ENCODE results near the gene ATP6V1E1.
"Not testable (repeated sequence)": the region's sequence is repeated elsewhere in the genome, so short reads cannot be mapped to it uniquely, and the experiment has no call there.

The ATP6V1E1 gene

DNA sequence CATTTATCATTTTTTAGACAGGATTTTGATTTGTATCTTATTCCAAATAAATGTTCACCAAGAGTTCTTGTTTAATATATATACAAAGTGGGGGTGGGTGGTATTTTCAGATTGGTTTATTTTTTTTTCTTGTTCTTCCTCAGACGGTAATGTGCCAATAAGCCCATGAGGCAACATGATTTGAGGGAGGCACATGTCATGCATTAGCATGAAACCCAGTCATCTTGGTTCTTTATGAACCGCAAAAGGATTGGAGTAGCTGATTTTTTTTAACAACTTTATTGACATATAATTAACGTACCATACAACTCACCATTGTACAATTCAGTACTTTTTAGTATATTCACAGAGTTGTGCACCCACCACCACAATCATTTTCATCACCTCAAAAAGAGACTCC lies 12.7 kb upstream of the ATP6V1E1 start:
- no peaks in the 10 kb centered on the region for H3K9me3 ChIP-seq (ENCODE audit: control insufficient read depth, insufficient read depth, low read length)
- H3K9ac ChIP-seq (ENCODE audit: low read depth, low read length), result no peak overlapping the region
- H3K4me1 ChIP-seq (ENCODE audit: insufficient read depth, low read length), result no peaks in the 10 kb centered on the region
- H3K36me3 ChIP-seq (ENCODE audit: insufficient read depth, low read length), result no peaks in the 10 kb centered on the region; the same call in 1 of the 2 replicates

DNA sequence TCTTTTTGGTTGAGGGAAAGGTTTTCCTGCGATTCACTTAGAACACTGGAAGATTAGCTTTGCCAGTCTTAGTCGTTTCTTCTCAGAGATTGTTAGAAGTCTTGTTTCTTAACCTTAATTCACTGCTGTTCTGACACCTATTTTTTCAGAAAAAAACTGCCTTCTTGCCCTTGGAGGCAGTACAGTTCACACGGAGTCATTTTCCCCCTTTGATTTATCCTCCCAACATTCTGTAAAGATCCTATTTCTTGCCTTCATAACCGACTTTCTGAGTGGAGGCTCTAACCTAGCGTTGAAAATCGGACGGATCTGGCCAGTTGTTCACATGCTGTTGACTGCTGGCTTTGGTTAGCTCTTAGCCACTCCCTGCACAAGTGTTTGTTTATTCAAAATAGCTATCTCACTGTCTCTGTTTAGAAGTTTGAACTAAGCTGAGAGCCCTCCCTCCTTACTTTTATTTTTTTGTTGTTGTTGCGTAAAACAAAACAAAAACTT lies 10.7 kb upstream of the ATP6V1E1 start:
- H3K36me3 ChIP-seq (ENCODE audit: insufficient read depth, low read length), result no peaks in the 10 kb centered on the region; the same call in 1 of the 2 replicates
- H3K9me3 ChIP-seq (ENCODE audit: control insufficient read depth, insufficient read depth, low read length), result no peaks in the 10 kb centered on the region
- no peaks in the 10 kb centered on the region for H3K4me1 ChIP-seq (ENCODE audit: insufficient read depth, low read length)
- H3K9ac ChIP-seq (ENCODE audit: low read depth, low read length), result peak overlapping the region; percentile 90

DNA sequence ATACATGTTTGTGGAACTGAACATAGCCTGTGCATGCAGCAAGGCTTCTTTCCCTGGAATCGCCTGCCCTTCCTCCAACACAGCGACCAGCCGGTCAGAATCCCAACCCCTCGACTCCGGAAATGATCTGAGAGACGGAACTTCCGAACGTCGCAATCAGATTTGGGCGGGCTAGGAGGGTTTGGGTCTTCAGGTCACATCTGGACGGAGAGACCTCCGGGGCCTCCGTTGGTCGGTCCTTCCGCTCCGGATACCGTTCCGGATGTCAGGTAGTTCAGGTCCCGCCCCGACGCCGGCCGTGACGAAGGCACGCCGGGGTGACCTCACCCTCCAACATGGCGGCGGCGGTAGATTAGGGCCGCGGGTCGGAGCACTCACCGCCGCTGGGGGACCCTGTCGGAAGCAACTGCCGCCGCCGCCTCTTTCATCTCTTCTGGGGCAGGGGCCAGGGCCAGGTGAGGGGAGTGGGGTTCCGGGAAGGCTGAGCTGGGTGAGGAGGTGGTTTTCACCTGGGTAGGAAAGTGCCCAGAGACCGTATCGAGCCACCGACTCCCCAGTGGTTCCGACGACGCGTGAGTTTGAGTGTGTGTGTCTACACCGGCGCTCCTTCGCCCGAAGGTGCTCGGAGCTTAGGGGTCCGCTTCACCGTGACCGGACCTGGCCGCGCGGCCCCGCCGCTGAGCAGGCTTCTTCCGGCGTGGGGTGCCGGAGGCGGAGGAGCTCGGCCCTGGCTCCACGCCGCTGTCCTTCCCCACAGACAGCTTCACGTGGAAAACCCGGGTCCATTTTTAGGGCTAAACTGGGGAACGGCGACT lies 10.1 kb upstream of the ATP6V1E1 start, which contains the start of gene BCL2L13:
Gene BCL2L13, plus strand, starts transcription at position 326 of the 815 bp plus-strand sequence. CDS start 16,955 bp downstream, outside the sequence.
- H3K9ac ChIP-seq (ENCODE audit: low read depth, low read length), result peak within 1 kb of the TSS; percentile 90

DNA sequence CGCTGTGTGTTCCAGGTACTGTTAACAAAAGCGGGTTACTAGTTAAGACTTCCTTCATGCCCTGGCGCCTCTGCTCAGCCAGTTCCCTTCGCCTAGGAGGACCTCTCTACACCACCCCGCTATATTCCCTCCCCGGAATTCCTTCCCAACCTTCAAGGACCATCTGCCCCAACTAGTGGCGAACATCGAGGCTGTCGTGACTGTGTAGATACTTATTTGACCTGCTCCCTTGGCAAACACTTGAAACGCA lies 9.6 kb upstream of the ATP6V1E1 start:
- Histone ChIP-seq H3K9me3 (ENCODE audit: control insufficient read depth, insufficient read depth, low read length) (no peaks in the 10 kb centered on the region), H3K4me1 (ENCODE audit: insufficient read depth, low read length) (peaks cover 7% of the 10 kb centered on the region; the same call in 1 of the 2 replicates), H3K36me3 (ENCODE audit: insufficient read depth, low read length) (no peaks in the 10 kb centered on the region; the same call in 1 of the 2 replicates), H3K9ac (ENCODE audit: low read depth, low read length) (peak overlapping the region; percentile 90)

More for the DNA sequence above, 10.1 kb upstream of the ATP6V1E1 start, which contains the start of gene BCL2L13:
- H3K9me3 ChIP-seq (ENCODE audit: control insufficient read depth, insufficient read depth, low read length), result no peaks in the 10 kb centered on the region
- peaks cover 3% of the 10 kb centered on the region; the same call in 1 of the 2 replicates for H3K4me1 ChIP-seq (ENCODE audit: insufficient read depth, low read length)
- no peaks in the 10 kb centered on the region; the same call in 1 of the 2 replicates for H3K36me3 ChIP-seq (ENCODE audit: insufficient read depth, low read length)

DNA sequence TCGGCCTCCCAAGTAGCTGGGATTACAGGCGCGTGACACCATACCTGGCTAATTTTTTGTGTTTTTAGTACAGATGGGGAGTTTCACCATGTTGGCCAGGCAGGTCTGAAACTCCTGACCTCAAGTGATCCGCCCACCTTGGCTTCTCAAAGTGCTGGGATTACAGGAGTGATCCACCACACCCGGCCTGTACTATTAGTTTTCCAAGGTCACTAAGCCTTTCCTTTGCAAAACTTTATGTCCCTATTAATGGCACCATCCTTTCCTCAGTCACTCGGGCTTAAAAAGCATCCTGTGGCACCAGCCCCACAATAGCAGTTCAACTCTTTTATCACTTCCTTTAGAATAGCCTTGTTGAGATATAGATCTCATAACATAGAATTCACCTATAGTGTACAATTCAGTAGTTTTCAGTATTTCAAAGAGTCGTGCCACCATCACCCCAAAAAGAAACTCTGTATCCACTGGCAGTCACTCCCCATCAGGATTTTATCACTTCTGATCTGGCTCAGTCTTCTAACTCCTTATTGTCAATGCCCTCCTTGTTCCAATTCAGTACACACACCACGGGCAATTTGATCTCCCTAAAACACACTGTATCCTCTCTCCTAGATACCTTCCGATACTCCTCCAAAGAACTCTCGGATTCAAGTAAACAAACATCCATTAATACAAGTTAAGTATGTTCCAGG lies 9.1 kb upstream of the ATP6V1E1 start:
- Histone ChIP-seq H3K9me3 (ENCODE audit: control insufficient read depth, insufficient read depth, low read length) (no peaks in the 10 kb centered on the region), H3K4me1 (ENCODE audit: insufficient read depth, low read length) (peaks cover 9% of the 10 kb centered on the region; the same call in 1 of the 2 replicates), H3K9ac (ENCODE audit: low read depth, low read length) (peak overlapping the region; percentile 90), H3K36me3 (ENCODE audit: insufficient read depth, low read length) (no peaks in the 10 kb centered on the region; the same call in 1 of the 2 replicates)

DNA sequence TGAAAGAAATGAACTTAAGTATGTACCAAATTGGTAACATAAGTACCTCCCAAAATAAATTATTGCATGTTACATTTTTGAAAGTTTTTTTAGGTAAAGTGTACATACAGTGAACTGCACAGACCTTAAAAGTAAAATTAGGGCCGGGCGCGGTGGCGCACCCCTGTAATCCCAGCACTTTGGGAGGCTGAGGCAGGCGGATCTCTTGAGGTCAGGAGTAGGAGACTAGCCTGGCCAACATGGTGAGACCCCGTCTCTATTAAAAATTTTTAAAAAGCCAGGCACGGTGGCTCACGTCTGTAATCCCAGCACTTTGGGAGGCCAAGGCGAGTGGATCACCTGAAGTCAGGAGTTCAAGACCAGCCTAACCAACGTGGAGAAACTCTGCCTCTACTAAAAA lies 8.3 kb upstream of the ATP6V1E1 start:
- not testable (repeated sequence) for H3K36me3 ChIP-seq (ENCODE audit: insufficient read depth, low read length); H3K9ac ChIP-seq (ENCODE audit: low read depth, low read length); H3K9me3 ChIP-seq (ENCODE audit: control insufficient read depth, insufficient read depth, low read length); H3K4me1 ChIP-seq (ENCODE audit: insufficient read depth, low read length)

DNA sequence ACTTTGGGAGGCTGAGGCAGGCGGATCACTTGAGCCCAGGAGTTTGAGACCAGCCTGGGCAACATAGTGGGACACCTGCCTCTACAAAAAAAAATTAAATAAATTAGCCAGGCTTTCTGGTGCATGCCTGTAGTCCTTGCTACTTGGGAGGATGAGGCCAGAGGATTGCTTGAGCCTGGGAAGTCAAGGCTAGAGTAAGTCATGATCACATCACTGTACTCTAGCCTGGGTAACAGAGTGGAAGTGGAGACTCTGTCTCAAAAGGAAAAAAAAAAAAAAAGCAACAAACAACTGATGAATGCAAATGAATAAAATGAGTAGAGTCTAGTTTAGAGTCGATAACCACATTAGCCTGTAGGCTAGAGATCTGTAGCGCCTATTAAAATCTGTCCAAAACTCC lies 6.1 kb upstream of the ATP6V1E1 start:
- no peaks in the 10 kb centered on the region for H3K36me3 ChIP-seq (ENCODE audit: insufficient read depth, low read length)
- H3K9ac ChIP-seq (ENCODE audit: low read depth, low read length), result no peak overlapping the region
- H3K4me1 ChIP-seq (ENCODE audit: insufficient read depth, low read length), result peaks cover 9% of the 10 kb centered on the region; the same call in 1 of the 2 replicates
- no peaks in the 10 kb centered on the region for H3K9me3 ChIP-seq (ENCODE audit: control insufficient read depth, insufficient read depth, low read length)

DNA sequence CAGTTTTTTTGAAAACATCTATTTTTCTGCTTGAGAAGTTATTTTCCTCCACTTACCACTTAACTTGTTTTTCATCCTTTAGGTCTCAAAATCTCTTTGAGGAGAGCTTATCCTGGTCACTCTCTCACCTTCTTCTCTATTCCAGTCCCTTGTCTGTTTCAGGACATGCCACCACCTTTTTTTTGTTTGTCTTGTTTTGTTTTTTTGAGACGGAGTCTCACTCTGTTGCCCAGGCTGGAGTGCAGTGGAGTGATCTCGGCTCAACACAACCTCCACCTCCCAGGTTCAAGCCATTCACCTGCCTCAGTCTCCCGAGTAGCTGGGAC lies 5.4 kb upstream of the ATP6V1E1 start:
- H3K36me3 ChIP-seq (ENCODE audit: insufficient read depth, low read length), result no peaks in the 10 kb centered on the region
- no peaks in the 10 kb centered on the region for H3K9me3 ChIP-seq (ENCODE audit: control insufficient read depth, insufficient read depth, low read length)
- H3K9ac ChIP-seq (ENCODE audit: low read depth, low read length), result no peak overlapping the region
- peaks cover 9% of the 10 kb centered on the region; the same call in 1 of the 2 replicates for H3K4me1 ChIP-seq (ENCODE audit: insufficient read depth, low read length)

DNA sequence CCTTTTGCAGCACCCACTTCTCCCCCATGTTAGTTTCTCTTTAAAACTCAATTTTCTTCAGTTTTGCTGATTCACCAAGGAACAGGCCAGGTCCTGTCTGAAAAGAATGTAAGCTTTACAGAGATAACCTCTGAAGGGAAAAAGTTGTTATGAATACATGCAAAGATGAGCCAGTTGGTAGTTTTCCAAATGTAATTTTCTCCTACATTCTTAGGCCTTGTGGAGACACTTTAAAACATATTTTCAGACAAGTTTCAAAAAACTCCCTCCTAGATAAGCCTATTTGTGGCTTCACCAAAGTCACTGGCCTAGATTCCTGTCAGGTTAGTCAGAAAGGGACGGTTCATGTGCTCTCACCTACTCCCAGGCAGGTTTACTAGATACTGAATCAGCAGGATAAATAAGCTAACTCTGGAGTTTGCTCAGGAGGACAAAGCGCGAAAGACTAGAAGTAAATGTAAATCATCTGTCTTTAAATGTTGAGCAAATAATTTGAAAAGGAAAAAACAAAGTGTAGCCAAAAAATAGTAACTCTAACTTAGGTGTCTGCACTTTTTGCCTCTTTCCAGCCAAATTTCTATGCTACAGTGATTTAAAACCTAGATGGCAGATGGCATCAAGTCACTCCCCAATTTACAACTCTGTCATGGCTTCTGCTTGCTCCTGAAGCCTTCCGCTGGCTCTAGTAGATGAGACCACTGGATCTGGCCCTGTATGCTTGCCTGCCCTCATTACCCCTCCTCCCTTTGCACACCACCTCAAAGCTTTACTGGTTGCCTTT lies 4.9 kb upstream of the ATP6V1E1 start:
- Histone ChIP-seq H3K9me3 (ENCODE audit: control insufficient read depth, insufficient read depth, low read length) (no peaks in the 10 kb centered on the region), H3K36me3 (ENCODE audit: insufficient read depth, low read length) (no peaks in the 10 kb centered on the region)

DNA sequence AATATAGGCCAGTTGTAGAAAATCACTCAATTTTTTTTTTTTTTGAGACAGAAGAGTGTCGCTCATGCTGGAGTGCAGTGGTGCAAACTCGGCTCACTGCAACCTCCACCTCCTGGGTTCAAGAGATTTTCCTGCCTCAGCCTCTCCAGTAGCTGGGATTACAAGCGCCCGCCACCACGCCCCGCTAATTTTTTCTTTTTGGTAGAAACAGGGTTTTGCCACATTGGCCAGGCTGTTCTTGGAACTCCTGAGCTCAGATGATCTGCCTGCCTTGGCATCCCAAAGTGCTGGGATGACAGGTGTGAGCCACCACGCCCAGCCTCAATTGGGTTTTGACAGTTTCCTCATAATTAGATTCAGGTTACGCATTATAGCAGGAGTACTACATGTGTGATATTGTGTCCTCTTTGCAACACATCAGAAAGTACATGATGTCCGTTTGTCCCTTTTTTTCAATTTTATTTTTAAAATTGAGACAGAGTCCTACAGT lies 2.6 kb upstream of the ATP6V1E1 start:
- Histone ChIP-seq H3K9me3 (ENCODE audit: control insufficient read depth, insufficient read depth, low read length) (no peaks in the 10 kb centered on the region), H3K4me1 (ENCODE audit: insufficient read depth, low read length) (peaks cover 9% of the 10 kb centered on the region; the same call in 1 of the 2 replicates), H3K36me3 (ENCODE audit: insufficient read depth, low read length) (no peaks in the 10 kb centered on the region), H3K9ac (ENCODE audit: low read depth, low read length) (no peak overlapping the region)

More for the DNA sequence above, 4.9 kb upstream of the ATP6V1E1 start:
- peaks cover 9% of the 10 kb centered on the region; the same call in 1 of the 2 replicates for H3K4me1 ChIP-seq (ENCODE audit: insufficient read depth, low read length)
- peak overlapping the region; percentile 0 for H3K9ac ChIP-seq (ENCODE audit: low read depth, low read length)

DNA sequence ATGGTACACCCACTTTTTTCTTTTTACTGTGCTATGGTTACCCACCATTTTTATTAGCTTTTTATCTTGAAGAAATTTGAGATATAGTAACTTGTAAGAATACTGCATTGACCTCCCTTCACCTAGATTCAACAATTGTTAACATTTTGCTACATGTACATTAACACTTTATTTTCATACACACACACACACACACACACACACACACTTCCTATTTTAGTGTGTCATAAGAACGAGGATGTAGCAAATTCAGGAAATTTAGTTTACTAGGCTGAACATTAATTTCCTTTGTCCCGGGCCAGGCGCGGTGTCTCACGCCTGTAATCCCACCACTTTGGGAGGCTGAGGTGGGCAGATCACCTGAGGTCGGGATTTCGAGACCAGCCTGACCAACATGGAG lies 1.1 kb upstream of the ATP6V1E1 start:
- H3K4me1 ChIP-seq (ENCODE audit: insufficient read depth, low read length), result peaks cover 9% of the 10 kb centered on the region; the same call in 1 of the 2 replicates
- H3K9me3 ChIP-seq (ENCODE audit: control insufficient read depth, insufficient read depth, low read length), result no peaks in the 10 kb centered on the region
- no peaks in the 10 kb centered on the region for H3K36me3 ChIP-seq (ENCODE audit: insufficient read depth, low read length)
- no peak overlapping the region for H3K9ac ChIP-seq (ENCODE audit: low read depth, low read length)

DNA sequence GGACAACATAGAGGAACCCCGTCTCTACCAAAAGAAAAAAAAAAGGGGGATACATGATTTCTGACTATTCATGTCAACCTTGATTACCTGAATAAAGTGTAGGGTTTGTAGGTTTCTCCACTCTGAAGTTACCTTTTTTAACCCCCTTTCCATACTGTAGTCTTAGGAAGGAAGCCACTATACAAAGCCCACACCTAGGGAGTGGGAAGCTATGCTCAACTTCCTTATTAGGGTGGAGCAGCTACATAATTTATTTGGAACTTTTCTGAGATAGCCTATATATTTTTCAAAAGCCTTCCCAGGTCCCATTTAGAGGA lies 582 bp upstream of the ATP6V1E1 start:
- H3K4me1 ChIP-seq (ENCODE audit: insufficient read depth, low read length), result peaks cover 9% of the 10 kb centered on the region; the same call in 1 of the 2 replicates
- no peaks in the 10 kb centered on the region for H3K9me3 ChIP-seq (ENCODE audit: control insufficient read depth, insufficient read depth, low read length)
- H3K36me3 ChIP-seq (ENCODE audit: insufficient read depth, low read length), result no peaks in the 10 kb centered on the region
- peak overlapping the region; percentile 84 for H3K9ac ChIP-seq (ENCODE audit: low read depth, low read length)

DNA sequence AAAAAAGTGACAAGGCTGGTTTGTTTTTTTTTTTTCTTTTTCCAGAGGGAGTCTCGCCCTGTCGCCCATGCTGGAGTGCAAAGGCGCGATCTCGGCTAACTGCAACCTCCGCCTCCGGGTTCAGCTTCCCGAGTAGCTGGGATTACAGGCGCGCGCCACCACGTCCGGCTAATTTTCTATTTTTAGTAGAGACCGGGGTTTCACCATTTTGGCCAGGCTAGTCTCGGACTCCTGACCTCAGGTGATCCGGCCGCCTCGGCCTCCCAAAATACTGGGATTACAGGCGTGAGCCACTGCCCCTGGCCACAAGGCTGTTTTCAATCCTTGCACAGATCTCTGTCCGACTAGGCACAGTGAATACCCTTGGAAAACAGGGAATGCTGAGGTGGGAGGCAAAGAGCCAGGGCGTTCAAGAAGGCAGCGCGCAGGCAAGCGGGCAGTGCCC lies 566 bp downstream of the ATP6V1E1 start:
- no peaks in the 10 kb centered on the region for H3K36me3 ChIP-seq (ENCODE audit: insufficient read depth, low read length)
- H3K9ac ChIP-seq (ENCODE audit: low read depth, low read length), result peak overlapping the region; percentile 84
- H3K9me3 ChIP-seq (ENCODE audit: control insufficient read depth, insufficient read depth, low read length), result no peaks in the 10 kb centered on the region
- H3K4me1 ChIP-seq (ENCODE audit: insufficient read depth, low read length), result peaks cover 1% of the 10 kb centered on the region; the same call in 1 of the 2 replicates

DNA sequence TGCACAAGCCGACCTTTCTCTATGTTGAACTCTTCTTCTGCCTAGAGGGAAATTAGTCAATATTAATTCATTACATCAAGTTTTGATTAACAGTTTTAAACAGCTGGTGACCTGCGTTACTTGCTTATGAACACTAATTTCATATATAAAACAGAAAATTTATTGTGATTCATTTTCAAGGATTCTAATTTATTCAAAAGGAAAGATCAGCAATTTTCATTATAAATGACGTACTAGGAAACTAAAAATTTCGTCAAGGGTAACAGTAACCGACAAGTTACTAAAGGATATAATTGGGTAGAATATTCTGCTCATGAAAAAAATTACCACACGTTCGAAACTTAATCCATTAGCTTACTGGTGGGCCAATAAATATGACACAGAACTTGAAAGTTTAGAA lies 15.3 kb downstream of the ATP6V1E1 start:
- Histone ChIP-seq H3K9me3 (ENCODE audit: control insufficient read depth, insufficient read depth, low read length) (no peaks in the 10 kb centered on the region), H3K36me3 (ENCODE audit: insufficient read depth, low read length) (peaks cover 15% of the 10 kb centered on the region), H3K9ac (ENCODE audit: low read depth, low read length) (no peak overlapping the region), H3K4me1 (ENCODE audit: insufficient read depth, low read length) (no peaks in the 10 kb centered on the region)

All from ES-I3 (cell line).